ENCODE measurements around the gene MTMR3.

DNA sequence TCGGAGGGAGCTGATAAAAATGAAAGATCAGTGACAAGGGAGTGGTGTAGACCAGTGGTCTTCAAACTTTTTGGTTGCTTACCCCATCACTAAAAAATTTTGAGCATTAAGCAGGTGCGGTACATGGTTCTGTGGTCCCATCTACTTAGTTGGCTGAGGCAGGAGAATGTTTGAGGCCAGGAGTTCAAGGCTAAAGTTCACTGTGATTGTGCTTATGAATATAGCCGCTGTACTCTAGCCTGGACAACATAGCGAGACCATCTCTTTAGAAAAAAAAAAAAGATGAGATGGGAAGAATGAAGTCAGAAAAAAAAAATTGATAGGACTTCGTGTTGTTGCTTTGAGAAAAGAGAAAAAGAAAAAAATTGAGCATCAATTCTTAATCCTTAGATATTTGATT is 7.8 kb downstream of the MTMR3 start:
- TF ChIP-seq, protein P1, sequence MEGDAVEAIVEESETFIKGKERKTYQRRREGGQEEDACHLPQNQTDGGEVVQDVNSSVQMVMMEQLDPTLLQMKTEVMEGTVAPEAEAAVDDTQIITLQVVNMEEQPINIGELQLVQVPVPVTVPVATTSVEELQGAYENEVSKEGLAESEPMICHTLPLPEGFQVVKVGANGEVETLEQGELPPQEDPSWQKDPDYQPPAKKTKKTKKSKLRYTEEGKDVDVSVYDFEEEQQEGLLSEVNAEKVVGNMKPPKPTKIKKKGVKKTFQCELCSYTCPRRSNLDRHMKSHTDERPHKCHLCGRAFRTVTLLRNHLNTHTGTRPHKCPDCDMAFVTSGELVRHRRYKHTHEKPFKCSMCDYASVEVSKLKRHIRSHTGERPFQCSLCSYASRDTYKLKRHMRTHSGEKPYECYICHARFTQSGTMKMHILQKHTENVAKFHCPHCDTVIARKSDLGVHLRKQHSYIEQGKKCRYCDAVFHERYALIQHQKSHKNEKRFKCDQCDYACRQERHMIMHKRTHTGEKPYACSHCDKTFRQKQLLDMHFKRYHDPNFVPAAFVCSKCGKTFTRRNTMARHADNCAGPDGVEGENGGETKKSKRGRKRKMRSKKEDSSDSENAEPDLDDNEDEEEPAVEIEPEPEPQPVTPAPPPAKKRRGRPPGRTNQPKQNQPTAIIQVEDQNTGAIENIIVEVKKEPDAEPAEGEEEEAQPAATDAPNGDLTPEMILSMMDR (IDR thresholded peaks at IDR 0.05; ENCODE audit: insufficient read depth, low read depth, low read length): no peak
- no peak for TF ChIP-seq EZH2 (IDR thresholded peaks at IDR 0.05; ENCODE audit: insufficient read depth, low read length)
